NCI-H1092 treated with DMSO at 0.1 percent for 48 hours (cell line): Measurements from ENCODE around the gene PTPRH.
A peak's percentile ranks its signal among the peaks of the same experiment; 100 is the strongest.
"Not testable (repeated sequence)": the region's sequence is repeated elsewhere in the genome, so short reads cannot be mapped to it uniquely, and the experiment has no call there.

ENCODE experiments used
- DNase-seq: peaks from one replicate; lab custom pipeline; 2025; lab: John Stamatoyannopoulos, UW

Gene PTPRH

DNA sequence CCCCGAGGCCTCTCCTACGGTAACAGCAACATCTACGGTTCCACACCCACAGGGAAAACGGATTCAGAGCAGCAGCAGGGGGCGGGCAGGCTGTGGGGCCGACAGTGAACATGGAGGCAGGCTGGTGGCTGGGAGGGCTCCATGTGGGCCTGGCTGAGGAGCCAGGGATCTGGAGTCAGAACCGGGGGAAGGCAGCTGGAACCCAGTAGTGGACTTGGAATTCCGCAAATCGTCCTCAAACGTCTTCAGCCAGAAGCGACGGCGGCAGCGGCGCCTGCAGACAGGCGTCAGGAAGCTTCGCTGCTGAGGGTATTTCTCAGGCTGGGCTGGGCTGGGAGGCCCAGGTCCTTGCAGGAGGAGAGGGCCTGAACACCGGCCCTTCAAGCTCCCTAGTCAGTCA is 17.5 kb upstream of the PTPRH start:
- DNase-seq = no peak

DNA sequence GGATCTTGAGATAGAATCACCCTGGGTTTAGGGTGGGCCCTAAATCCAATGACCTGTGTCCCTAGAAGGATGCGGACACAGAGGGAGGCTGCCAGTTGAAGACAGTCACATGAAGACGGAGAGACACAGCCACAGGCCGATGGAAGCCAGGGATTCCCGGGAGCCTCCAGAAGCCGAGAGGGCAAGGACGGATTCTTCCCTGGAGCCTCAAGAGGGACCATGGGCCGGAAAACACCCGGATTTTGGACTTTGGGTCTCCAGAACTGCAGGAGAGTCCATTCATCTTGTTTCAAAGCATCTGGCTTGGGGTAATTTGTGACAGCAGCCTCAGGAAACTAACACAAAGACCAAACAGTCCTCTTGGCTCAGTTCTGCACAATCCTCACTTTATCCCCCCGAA is 17.0 kb upstream of the PTPRH start:
- DNase-seq = no peak

DNA sequence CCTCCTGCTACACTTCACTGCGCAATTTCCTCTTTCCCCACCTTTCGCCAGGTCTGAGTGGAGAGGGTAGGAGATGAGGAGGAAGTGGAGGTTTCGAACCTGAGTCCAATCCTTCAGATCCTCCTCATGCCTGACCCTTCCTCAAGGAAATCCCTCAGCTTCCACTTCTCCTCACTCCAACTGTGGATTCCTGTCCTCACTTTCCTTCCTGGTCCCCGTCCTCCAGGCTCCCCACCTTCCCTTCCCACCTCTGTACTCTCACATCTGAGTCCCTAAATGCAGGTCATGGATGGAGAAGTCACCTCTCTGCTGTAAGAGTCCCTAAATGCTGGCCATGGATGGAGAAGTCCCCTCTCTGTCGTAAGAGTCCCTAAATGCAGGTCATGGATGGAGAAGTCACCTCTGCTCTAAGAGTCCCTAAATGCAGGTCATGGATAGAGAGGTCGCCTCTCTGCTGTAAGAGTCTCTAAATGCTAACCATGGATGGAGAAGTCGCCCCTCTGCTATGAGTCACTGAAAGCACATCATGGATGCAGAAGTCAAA is 16.2 kb upstream of the PTPRH start:
- DNase-seq = no peak

DNA sequence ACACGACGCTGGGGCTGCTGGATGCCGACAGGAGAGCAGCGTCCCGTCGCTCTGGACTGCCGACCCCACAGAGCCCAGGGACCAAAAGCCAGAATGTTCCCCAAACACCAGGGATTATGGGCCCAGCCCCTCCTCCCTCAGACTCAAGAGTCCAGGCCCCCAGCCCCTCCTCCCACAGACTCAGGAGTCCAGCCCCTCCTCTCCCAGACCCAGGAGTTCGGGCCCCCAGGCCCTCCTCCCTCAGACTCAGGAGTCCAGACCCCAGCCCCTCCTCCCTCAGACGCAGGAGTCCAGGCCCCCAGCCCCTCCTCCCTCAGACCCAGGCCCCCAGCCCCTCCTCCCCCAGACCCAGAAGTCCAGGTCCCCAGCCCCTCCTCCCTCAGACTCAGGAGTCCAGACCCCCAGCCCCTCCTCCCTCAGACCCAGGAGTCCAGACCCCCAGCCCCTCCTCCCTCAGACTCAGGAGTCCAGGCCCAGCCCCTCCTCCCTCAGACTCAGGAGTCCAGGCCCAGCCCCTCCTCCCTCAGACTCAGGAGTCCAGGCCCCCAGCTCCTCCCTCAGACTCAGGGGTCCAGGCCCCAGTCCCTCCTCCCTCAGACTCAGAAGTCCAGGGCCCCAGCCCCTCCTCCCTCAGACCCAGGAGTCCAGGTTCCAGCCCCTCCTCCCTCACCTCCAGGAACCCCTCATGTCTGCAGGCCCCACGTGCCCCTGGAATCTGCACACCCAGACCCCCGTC is 15.5 kb upstream of the PTPRH start:
- DNase-seq = not testable (repeated sequence)

DNA sequence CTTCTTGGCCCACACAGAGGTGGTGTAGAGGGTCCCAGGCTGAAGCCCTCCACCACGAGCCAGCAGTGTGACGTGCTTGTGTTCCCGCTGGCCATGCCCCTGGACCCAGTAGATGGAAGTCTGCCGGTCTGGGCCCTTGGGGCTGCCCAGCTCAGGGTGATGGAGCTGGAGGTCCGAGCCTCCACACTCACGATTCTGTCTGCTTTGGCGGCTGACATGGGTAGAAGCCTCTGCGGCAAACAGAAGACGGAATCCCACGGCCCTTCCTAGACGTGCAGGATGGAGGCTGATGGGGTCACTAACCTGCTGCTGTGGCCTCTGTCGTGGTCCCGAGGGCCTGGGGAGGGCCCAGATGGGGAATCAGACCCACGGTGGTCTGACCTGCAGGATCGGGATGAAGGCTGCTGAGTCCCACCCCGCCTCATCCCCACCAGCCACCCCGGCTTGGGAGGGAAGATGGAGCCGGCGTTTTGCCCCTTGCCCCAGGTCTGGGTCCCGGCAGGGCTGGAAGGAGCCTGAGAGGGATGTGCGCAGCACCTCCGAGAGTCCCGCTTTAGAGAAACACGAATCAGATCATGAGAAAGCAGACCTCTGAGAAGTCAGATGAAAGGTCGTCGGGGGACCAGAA is 14.9 kb upstream of the PTPRH start:
- no peak for DNase-seq

DNA sequence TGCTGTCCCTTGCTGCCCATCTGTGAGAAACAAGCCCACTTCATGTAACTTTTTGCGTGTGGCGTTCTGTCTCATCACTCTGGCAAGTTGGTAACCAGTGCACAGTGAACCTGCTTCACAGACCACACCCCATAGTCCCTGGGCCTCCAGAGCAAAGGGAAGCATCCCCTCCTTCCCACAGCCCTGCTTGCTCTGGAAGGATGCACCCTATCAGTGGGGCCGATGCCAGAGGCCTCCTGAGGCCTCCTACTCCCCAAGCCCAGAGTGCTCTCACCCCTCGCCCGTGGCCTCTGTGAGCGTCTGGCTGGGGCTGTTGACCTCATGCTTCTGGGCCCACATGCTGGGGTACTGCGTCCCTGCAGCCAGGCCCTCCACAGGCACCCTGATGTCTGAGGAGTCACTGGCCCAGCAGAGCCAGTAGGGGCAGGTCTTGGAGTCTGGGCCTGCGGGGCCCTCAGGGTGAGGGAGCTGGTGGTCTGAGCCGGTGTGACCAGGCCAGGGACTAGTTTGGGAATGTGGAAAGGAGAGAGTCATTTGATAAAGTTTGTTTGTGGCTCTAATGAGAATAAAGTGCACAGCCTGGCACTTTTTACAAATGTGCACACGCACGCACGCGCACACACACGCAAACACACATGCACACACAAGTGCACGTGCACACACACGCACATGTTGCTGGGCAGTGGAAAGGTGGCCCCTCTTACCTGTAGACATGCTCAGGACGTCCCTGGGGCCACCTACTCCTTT is 14.2 kb upstream of the PTPRH start:
- DNase-seq = no peak

DNA sequence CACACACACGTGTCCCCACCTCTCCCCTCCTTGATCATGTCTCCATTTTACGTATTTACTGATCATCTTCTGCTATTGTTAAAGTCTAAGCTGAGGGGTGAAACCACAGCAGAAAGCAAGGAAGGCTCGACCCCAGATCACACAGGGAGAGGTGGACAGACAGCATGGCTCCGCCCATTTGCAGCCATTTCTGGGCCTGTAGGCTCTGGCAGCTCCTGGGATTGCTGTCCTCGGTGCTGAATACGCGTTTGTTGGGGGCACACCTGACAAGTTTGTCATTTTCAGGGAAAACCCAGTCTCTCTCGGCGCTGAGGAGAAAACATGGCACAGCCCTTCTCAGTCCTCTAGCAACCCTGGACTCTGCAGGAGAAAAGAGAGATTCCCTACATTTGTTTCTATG is 11.2 kb upstream of the PTPRH start:
- no peak for DNase-seq

DNA sequence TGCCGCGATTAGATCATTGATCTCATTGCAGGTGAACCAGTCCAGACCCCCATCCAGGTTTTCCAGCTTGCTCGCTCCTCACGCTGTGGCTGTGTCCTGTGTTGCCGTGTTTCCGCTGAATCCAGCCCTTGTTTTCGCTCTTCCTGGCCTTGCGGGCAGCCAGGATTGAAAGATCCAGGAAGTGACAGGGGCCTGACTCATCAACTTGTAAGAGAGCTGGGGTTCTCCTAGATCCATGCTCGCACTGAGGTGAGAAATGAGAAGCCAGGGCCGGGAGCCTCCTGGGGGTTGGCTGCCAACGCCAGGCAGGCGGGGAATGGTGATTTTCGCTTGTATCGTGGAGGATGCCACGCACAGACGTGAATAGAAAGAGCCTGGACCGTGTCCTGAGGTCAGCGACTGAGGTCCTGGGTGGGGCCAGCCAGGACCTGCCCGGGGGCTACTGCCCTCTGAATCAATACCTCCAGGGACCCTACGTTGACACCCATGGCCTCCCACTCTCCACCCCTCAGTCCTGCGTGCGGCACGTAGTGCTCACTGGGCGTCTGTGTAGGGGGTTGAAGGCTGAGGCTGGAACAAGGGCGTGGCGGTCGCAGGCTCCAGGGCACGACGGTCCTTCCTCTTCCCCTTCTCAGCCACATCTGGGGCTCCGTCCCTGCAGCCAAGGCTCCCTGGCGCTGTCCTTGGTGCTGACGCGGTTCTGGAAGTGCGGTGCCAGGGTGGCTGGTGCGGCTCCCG is 7.3 kb upstream of the PTPRH start:
- DNase-seq = peak; percentile 90

DNA sequence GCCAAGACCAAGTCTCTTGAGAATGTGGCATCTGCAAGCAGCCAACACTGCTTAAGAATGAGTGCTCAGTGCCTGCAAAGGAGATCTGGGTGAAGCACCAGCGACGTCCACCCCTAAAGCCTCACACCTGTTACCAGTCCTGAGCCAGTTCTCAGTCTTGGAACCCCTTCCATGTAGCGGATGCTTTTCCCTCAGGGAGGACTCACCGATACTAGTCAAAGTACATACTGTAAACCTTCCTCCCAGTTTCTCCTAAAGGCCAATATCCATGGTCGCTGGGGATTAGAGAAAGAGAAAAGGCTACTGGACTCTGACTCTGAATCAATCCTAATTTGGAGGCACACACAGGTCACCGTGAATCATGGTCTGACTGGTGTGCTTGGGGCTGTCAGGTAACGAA is 4.2 kb upstream of the PTPRH start:
- no peak for DNase-seq

DNA sequence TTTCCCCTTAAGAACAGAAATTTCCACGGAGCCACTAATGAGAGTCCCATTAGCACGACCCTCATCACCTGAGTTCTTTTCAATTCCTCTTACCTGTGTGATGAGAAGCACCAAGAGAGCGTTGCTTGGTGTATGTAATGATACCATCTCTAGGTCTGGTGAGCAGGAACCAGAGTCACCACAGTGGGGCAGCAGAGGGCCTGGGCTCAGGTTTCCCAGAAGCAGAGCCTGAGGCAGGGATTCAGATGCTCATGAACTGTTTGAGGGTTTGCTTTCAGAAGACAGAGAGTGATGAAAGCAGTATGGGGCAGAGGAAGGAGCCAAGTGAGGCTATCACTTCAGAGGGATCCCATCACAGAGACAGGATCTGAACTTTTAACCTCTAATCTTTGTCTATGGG is 3.1 kb upstream of the PTPRH start:
- DNase-seq = no peak

DNA sequence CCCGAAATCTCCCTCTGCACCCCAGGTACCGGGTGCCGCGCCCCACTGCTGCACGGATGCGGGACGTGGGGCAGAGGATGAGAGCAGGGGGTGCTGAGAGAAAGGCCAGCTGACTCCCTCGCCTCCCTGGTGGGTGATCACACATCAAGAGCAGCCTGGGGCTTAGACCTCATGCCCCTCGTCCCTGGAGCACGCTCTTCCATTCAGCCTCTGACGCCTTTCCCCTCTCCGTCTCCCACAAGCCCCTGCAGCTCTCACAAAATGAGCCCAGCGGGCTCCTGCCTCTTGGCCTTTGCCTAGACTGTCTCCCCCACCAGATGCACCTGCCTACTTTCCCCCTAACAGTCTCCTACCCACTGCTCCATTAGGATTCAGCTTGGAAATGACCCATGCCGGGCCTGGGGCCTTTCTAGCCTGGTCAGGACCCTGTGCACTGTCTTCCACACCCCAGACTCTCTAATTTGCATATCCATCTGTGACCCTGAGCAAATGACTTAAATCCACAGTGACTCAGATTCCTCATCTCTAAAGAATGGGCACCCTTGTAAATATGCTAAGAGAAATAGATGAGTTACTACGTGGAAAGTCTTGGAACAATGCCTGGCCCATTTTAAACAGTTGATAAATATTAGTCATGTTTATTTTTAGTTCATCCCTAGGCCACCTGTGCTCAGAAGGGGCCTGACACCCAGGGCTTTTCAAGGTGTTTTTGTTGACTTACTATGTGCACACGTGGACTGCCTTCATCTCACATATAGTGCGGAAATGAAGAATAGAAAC is 582 bp upstream of the PTPRH start:
- DNase-seq = peak; percentile 6

DNA sequence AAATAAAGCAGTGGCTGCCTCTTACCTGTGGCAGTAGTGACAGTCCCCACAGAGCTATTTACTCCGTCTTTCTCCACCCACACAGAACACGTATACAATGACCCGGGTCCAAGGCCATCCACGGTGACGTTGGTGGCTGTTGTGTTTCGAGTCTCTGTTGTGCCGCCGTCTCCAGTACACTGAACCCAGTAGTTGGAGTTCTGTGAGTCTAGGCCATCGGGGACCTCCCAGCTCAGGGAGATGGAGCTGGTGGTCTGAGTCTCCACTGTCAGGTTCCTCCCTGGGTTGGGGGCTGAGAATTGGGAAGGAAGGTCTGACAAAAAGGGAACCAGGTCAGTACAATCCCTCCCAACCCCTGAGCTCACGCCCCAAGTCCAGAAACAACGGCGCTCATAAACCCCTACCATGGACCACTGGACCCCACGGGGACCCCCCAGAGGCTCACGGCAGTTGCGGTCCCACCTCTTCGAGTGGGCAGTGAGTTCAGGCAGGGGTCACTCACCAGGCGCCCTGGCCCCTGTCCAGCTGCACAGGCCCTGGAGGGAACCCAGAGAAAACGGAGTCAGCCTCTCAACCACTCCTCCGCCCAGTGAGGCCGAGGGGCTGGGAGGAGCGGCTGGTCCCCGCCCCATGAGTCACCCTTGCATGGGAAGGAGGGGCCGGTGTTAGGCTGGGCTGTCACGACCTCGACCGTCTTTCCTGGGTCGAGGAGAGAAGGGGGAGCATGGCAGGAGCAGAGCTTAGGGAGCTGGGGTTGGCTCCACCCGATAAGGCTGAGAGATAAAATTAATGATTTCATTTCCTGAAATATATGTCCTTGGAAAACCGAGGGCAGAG is 2.4 kb downstream of the PTPRH start:
- peak; percentile 29 for DNase-seq

DNA sequence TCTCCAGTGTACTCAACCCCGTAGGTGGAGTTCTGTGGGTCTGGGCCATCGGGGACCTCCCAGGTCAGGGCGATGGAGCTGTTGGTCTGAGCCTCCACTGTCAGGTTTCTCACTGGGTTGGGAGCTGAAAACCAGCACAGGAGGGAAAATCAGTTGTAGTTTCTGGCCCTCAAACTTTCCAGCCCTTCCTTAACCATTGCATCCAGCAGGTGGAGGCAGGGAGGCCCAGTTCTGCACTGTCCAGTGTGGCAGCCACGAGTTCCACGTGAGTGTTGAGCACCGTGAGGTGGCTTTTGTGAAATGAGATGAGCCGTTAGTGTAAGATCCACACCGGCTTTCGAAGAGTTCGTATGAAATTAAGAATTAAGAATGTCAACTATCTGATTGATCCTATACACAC is 7.1 kb downstream of the PTPRH start:
- DNase-seq = not testable (repeated sequence)

DNA sequence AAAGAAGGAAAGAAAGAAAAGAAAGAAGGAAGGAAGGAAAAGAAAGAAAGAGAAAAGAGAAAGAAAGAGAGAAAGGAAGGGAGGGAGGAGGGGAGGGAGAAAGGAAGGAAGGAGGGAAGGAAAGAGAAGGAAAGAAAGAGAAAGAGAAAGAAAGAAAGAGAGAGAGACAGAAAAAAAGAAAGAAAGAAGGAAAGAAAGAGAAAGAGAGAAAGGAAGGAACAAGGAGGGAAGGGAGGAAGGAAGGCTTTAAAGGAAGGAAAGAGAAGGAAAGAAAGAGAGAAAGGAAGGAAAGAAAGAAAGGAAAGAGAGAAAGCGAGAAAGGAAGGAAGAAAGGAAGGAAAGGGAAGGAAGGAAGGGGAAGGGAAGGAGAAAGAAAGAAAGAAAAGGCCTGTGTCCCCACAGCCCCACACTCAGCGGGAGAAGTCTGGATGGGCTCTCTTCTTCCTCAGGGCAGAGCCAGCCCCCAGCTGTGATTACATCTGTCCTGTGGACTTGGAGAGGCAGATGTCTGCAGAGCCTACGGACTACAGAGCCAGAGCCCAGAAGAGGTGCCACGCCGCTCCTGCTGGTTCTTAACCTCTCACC is 9.6 kb downstream of the PTPRH start:
- no peak for DNase-seq

DNA sequence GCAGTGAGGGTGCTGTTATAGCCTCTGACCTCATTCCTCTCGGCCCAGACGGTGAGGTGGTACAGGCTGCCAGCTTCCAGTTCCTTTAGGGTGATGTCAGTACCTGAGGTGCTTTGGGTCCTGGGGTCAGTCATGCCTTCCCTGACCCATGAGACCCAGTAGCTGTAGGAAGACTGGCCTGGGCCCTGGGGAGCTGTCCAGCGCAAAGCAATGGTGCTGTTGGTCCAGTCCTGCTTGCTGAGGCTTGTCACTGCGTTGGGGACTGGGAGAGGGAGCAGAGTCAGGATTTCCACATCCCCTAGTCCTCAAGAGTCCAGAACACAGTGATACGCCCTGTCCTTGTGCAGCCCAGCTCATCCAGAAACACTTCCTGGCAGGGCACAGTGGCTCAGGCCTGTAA is 10.7 kb downstream of the PTPRH start:
- no peak for DNase-seq

DNA sequence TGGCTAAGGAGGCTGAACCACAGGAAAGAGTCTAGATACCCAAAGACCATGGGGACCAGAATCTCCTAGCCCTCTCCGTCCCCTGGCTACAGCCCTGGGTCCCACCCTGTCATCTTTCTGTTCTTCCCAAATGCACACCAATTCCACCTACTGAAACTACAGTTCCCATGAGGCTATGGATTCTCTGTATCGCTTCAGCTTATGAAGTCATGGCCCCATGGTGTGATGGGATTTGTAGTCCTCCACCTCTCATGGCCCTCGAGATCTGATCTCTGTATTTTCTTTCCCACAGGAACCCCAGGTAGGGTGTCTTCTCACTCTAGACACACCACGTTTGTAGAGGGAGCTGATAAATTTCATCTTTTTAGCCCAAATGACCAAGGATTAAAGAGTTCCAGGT is 11.8 kb downstream of the PTPRH start:
- DNase-seq = no peak

DNA sequence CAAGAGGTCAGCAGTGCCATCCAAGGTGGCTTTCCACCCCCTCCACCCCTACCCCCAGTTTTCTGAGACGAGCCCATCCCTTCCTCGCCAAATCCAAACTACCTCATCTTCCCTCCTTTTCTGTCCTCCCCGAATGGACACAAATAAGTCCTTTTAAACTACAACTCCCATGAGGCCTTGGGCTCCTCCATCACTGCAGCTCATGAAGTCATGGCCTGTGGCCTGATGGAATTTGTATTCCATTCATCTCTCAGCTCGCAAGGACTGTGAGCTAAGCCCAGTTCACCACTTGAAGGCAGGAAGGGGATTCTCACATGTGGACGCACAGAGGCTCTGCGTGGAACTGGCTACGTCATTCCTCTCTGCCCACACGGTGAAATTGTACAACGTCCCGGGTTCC is 12.5 kb downstream of the PTPRH start:
- DNase-seq = no peak

DNA sequence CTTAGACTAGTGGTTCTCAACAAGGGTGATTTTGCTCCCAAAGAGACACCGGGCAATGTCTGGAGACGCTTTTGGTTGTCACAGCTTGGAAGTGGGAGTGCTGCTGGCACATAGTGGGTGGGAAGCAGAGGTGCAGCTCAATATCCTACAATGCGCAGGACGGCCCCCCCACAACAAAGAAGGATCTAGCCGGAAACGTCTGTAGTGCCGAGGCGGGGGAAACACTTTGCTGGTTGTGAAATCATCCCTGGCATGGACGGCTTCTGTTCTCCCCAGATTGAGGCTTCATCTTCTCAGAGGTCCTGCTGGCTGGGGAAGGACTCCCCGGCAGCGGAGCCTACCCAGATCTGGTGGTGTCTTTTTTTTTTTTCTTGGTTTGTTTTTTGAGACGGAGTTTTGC is 15.8 kb downstream of the PTPRH start:
- DNase-seq = no peak

DNA sequence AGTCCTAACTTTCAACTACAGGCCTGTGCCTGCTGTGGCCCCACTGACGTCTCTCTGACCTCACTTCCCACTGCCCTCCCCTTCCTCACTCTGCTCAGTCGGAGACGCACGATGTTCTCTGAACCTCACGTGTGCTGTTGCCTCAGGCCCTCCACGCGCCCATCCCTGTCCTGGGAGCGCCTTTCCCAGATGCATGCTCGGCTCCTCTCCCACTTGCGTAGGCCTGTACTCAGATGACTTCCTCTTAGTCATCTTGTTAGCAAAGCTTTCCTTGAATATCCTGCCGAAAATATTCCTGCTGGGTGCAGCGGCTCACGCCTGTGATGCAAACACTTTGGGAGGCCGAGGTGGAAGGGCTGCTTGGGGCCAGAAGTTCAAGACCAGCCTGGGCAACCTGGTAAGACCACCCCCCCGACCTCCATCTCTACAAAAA is 19.9 kb downstream of the PTPRH start:
- DNase-seq = no peak

DNA sequence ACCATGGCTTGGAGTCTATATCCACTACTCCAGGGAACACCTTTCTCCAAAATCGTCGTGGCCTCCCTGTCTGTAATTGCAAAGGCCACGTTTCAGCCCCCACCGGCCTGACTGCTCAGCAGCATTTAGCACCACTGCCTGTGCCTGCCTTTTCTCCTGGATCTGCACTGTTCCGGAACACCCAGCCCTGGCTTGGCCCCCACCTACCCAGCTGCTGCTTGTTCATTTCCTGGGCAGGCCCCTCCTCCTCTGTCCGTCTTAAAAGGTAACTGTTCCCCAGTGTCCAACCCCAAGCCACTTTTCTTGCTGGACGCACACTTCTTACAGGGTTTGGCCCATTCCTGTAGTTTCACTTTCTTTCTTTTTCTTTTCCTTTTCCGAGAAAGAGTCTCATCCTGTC is 20.7 kb downstream of the PTPRH start:
- DNase-seq = no peak
